ENCODE measurements around the gene TMTC3. TPM values are rescaled to one million over a fixed set of nuclear protein-coding genes. Genes with fewer than 3 reads are reported as not detected.

TMTC3 gene
- total and polyA plus RNA-seq, 2 experiments from 2014 or later, result 17.7 to 53.8 TPM

DNA sequence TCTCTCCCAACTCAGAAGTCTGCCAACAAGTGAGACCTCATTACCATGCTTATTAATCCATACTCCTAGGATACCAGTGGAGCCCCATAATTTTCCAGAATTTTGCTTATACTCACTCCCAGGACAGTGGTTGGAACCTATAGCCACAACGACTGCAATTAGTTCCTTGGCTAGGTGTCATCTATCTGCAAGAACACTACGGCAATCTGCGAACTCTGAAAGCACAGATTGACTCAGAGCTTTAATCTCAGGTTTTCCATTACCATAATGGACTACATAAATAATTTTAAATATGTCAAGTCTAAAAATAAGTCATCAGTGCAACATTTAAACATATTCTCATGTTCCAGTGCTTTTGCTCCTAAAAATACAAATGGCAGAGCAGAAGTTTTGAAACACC, 33.4 kb downstream of the TMTC3 start:
- Mint-ChIP-seq H3K36me3 (ENCODE audit: low read depth) (peaks cover 28% of the 10 kb centered on the region), H3K27me3 (ENCODE audit: insufficient read depth, low read depth, poor library complexity) (no peaks in the 10 kb centered on the region), H3K4me1 (no peaks in the 10 kb centered on the region; the same call in 1 of the 3 replicates), H3K27ac (no peak overlapping the region), H3K4me3 (no peak overlapping the region), H3K9me3 (no peaks in the 10 kb centered on the region)
- Histone ChIP-seq H3K9me2 (ENCODE audit: insufficient read depth) (no peaks in the 10 kb centered on the region), H4K20me1 (replicated peaks; ENCODE audit: insufficient read depth) (no peaks in the 10 kb centered on the region), H2AFZ (no peak overlapping the region), H3K4me3 (no peak overlapping the region), H3K36me3 (ENCODE audit: insufficient read depth) (no peaks in the 10 kb centered on the region; the same call in 1 of the 2 replicates), H3K79me2 (replicated peaks; ENCODE audit: insufficient read depth) (no peaks in the 10 kb centered on the region), H3K4me1 (ENCODE audit: insufficient read depth) (no peaks in the 10 kb centered on the region), H3F3A (replicated peaks; ENCODE audit: low read depth) (no peaks in the 10 kb centered on the region), H3K4me2 (no peak overlapping the region), H3K27me3 (ENCODE audit: insufficient read depth) (no peaks in the 10 kb centered on the region), H3K27ac (ENCODE audit: low read depth) (no peak overlapping the region)
- DNase-seq (ENCODE audit: low spot score) (no peak), ATAC-seq (no peak)
- TF ChIP-seq JUNB (IDR thresholded peaks at IDR 0.05; ENCODE audit: unreplicated experiment), result no peak
- TF ChIP-seq ZNF331 (CRISPR knock-in tag; IDR thresholded peaks at IDR 0.05; ENCODE audit: low read depth), result no peak
- no peak for TF ChIP-seq CREB1 (CRISPR knock-in tag; IDR thresholded peaks at IDR 0.05; ENCODE audit: low read depth)
- TF ChIP-seq, protein P1, sequence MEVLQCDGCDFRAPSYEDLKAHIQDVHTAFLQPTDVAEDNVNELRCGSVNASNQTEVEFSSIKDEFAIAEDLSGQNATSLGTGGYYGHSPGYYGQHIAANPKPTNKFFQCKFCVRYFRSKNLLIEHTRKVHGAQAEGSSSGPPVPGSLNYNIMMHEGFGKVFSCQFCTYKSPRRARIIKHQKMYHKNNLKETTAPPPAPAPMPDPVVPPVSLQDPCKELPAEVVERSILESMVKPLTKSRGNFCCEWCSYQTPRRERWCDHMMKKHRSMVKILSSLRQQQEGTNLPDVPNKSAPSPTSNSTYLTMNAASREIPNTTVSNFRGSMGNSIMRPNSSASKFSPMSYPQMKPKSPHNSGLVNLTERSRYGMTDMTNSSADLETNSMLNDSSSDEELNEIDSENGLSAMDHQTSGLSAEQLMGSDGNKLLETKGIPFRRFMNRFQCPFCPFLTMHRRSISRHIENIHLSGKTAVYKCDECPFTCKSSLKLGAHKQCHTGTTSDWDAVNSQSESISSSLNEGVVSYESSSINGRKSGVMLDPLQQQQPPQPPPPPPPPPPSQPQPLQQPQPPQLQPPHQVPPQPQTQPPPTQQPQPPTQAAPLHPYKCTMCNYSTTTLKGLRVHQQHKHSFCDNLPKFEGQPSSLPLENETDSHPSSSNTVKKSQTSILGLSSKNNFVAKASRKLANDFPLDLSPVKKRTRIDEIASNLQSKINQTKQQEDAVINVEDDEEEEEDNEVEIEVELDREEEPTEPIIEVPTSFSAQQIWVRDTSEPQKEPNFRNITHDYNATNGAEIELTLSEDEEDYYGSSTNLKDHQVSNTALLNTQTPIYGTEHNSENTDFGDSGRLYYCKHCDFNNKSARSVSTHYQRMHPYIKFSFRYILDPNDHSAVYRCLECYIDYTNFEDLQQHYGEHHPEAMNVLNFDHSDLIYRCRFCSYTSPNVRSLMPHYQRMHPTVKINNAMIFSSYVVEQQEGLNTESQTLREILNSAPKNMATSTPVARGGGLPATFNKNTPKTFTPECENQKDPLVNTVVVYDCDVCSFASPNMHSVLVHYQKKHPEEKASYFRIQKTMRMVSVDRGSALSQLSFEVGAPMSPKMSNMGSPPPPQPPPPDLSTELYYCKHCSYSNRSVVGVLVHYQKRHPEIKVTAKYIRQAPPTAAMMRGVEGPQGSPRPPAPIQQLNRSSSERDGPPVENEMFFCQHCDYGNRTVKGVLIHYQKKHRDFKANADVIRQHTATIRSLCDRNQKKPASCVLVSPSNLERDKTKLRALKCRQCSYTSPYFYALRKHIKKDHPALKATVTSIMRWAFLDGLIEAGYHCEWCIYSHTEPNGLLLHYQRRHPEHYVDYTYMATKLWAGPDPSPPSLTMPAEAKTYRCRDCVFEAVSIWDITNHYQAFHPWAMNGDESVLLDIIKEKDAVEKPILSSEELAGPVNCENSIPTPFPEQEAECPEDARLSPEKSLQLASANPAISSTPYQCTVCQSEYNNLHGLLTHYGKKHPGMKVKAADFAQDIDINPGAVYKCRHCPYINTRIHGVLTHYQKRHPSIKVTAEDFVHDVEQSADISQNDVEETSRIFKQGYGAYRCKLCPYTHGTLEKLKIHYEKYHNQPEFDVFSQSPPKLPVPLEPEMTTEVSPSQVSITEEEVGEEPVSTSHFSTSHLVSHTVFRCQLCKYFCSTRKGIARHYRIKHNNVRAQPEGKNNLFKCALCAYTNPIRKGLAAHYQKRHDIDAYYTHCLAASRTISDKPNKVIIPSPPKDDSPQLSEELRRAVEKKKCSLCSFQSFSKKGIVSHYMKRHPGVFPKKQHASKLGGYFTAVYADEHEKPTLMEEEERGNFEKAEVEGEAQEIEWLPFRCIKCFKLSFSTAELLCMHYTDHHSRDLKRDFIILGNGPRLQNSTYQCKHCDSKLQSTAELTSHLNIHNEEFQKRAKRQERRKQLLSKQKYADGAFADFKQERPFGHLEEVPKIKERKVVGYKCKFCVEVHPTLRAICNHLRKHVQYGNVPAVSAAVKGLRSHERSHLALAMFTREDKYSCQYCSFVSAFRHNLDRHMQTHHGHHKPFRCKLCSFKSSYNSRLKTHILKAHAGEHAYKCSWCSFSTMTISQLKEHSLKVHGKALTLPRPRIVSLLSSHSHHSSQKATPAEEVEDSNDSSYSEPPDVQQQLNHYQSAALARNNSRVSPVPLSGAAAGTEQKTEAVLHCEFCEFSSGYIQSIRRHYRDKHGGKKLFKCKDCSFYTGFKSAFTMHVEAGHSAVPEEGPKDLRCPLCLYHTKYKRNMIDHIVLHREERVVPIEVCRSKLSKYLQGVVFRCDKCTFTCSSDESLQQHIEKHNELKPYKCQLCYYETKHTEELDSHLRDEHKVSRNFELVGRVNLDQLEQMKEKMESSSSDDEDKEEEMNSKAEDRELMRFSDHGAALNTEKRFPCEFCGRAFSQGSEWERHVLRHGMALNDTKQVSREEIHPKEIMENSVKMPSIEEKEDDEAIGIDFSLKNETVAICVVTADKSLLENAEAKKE (CRISPR knock-in tag; IDR thresholded peaks at IDR 0.05), result no peak
- no peak for TF ChIP-seq POLR2AphosphoS5 (IDR thresholded peaks at IDR 0.05; ENCODE audit: low read depth)

GRCh38 chr12:88179436-88180014, 37.4 kb downstream of the TMTC3 start:
- no peaks in the 10 kb centered on the region for H3K79me2 ChIP-seq (replicated peaks; ENCODE audit: insufficient read depth)
- DNase-seq (ENCODE audit: low spot score) (no peak), ATAC-seq (no peak)
- H3F3A ChIP-seq (replicated peaks; ENCODE audit: low read depth), result no peaks in the 10 kb centered on the region
- no peaks in the 10 kb centered on the region for H3K9me3 Mint-ChIP-seq
- no peak overlapping the region for H3K27ac Mint-ChIP-seq
- no peak overlapping the region for H3K4me3 ChIP-seq
- H2AFZ ChIP-seq, result no peak overlapping the region
- H3K27ac ChIP-seq (ENCODE audit: low read depth), result no peak overlapping the region
- no peaks in the 10 kb centered on the region for H3K27me3 Mint-ChIP-seq (ENCODE audit: insufficient read depth, low read depth, poor library complexity)
- peaks cover 50% of the 10 kb centered on the region for H3K36me3 Mint-ChIP-seq (ENCODE audit: low read depth)
- no peak overlapping the region for H3K4me3 Mint-ChIP-seq
- no peaks in the 10 kb centered on the region for H3K9me2 ChIP-seq (ENCODE audit: insufficient read depth)
- H3K4me1 Mint-ChIP-seq, result no peaks in the 10 kb centered on the region
- peaks cover 2% of the 10 kb centered on the region; the same call in 1 of the 2 replicates for H3K36me3 ChIP-seq (ENCODE audit: insufficient read depth)
- H3K4me2 ChIP-seq, result no peak overlapping the region
- no peaks in the 10 kb centered on the region for H4K20me1 ChIP-seq (replicated peaks; ENCODE audit: insufficient read depth)
- H3K4me1 ChIP-seq (ENCODE audit: insufficient read depth), result 0 out of 2 replicates have a peak, but pooled peaks cover 4% of the 10 kb centered on the region
- no peaks in the 10 kb centered on the region for H3K27me3 ChIP-seq (ENCODE audit: insufficient read depth)
- no peak for TF ChIP-seq STAT1 (IDR thresholded peaks at IDR 0.05; ENCODE audit: unreplicated experiment)
- no peak for TF ChIP-seq CREB1 (CRISPR knock-in tag; IDR thresholded peaks at IDR 0.05; ENCODE audit: low read depth)
- no peak for TF ChIP-seq EZH2 (IDR thresholded peaks at IDR 0.05; ENCODE audit: low read depth, unreplicated experiment)
- no peak for TF ChIP-seq NANOG (IDR thresholded peaks at IDR 0.05; ENCODE audit: borderline replicate concordance)
- no peak for TF ChIP-seq ZNF331 (CRISPR knock-in tag; IDR thresholded peaks at IDR 0.05; ENCODE audit: low read depth)
- TF ChIP-seq JUNB (IDR thresholded peaks at IDR 0.05; ENCODE audit: unreplicated experiment), result no peak
- TF ChIP-seq, protein P2, sequence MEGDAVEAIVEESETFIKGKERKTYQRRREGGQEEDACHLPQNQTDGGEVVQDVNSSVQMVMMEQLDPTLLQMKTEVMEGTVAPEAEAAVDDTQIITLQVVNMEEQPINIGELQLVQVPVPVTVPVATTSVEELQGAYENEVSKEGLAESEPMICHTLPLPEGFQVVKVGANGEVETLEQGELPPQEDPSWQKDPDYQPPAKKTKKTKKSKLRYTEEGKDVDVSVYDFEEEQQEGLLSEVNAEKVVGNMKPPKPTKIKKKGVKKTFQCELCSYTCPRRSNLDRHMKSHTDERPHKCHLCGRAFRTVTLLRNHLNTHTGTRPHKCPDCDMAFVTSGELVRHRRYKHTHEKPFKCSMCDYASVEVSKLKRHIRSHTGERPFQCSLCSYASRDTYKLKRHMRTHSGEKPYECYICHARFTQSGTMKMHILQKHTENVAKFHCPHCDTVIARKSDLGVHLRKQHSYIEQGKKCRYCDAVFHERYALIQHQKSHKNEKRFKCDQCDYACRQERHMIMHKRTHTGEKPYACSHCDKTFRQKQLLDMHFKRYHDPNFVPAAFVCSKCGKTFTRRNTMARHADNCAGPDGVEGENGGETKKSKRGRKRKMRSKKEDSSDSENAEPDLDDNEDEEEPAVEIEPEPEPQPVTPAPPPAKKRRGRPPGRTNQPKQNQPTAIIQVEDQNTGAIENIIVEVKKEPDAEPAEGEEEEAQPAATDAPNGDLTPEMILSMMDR (conservative IDR thresholded peaks at IDR 0.05; ENCODE audit: low read depth in 2 of 2), result no peak
- TF ChIP-seq, protein P3, sequence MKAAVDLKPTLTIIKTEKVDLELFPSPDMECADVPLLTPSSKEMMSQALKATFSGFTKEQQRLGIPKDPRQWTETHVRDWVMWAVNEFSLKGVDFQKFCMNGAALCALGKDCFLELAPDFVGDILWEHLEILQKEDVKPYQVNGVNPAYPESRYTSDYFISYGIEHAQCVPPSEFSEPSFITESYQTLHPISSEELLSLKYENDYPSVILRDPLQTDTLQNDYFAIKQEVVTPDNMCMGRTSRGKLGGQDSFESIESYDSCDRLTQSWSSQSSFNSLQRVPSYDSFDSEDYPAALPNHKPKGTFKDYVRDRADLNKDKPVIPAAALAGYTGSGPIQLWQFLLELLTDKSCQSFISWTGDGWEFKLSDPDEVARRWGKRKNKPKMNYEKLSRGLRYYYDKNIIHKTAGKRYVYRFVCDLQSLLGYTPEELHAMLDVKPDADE (IDR thresholded peaks at IDR 0.05), result no peak
